GM10266 (cell line): ENCODE data around the gene SRC.

ENCODE experiments used
- DNase-seq: peaks from one replicate; pipeline ENCODE4 v3.0.0; 2012; ENCODE audit errors: extremely low spot score
- CTCF ChIP-seq: IDR thresholded peaks from 2 replicates; pipeline ENCODE4 v1.5.1; 2012; ENCODE audit warnings: mild to moderate bottlenecking, low read depth; ENCODE audit not compliant: control insufficient read depth, insufficient read depth; ENCODE audit errors: missing control alignments

The SRC gene

GRCh38 chr20:37354210-37355195 lies 8.6 kb downstream of the SRC start:
- DNase-seq = no peak
- no peak for TF ChIP-seq CTCF

- no peak for DNase-seq
- TF ChIP-seq CTCF = no peak
Measured at GRCh38 chr20:37355252-37356180, 9.6 kb downstream of the SRC start.

GRCh38 chr20:37356387-37356786 lies 10.4 kb downstream of the SRC start:
- no peak for DNase-seq
- no peak for TF ChIP-seq CTCF

GRCh38 chr20:37356961-37357371 lies 11.0 kb downstream of the SRC start:
- no peak for TF ChIP-seq CTCF
- DNase-seq = no peak

GRCh38 chr20:37357481-37358365 lies 11.8 kb downstream of the SRC start:
- no peak for TF ChIP-seq CTCF
- DNase-seq = no peak

GRCh38 chr20:37358366-37359150 lies 12.6 kb downstream of the SRC start:
- TF ChIP-seq CTCF = no peak
- DNase-seq = no peak
